ENCODE results near the gene BHMT2.

DNA sequence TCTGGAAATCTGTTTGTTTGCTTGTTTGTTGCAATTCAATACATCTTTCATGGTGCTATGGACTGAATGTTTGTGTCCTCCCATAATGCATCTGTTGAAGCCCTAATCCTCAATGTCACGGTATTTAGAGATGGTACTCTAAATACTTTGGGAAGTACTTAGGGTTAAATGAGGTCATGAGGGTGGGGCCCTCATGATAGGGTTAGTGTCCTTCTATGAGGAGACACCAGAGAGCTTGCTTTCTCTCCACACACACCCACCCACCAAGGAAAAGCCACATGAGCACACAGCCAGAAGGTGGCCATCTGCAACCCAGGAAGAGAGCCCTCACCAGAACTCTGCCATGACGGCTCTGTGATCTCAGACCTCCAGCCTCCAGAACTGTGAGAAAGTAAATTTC, 32.8 kb upstream of the BHMT2 start:
- TF ChIP-seq TAF1 (IDR thresholded peaks at IDR 0.05; ENCODE audit: borderline replicate concordance, insufficient read depth, low read length) (no peak), REST (IDR thresholded peaks at IDR 0.05; ENCODE audit: insufficient read depth in 1 of 2, low read depth in 2 of 2, low read length in 2 of 2) (no peak), POLR2AphosphoS5 (IDR thresholded peaks at IDR 0.05; ENCODE audit: low read depth, low read length) (no peak), SIN3A (IDR thresholded peaks at IDR 0.05; ENCODE audit: borderline replicate concordance, insufficient read depth, low read length) (no peak), FOXP2 (optimal IDR thresholded peaks at IDR 0.05; ENCODE audit: borderline replicate concordance, extremely low read depth, extremely low read length, insufficient read depth) (no peak)
